IPS-18a (cell line): Measurements from ENCODE around the gene CYB561D1.
"Not testable (repeated sequence)": the region's sequence is repeated elsewhere in the genome, so short reads cannot be mapped to it uniquely, and the experiment has no call there.

Experiments
- H3K27ac ChIP-seq: one replicate; pipeline ENCODE4 v1.5.1; 2013; ENCODE audit warnings: low read length
- H3K27me3 ChIP-seq: one replicate; pipeline ENCODE4 v1.6.1; 2013; ENCODE audit warnings: mild to moderate bottlenecking, low read length; ENCODE audit not compliant: control insufficient read depth, insufficient read depth
- H3K36me3 ChIP-seq: one replicate; pipeline ENCODE4 v1.6.1; 2013; ENCODE audit warnings: low read depth, low read length; ENCODE audit not compliant: control insufficient read depth
- H3K4me1 ChIP-seq: one replicate; pipeline ENCODE4 v1.6.1; 2013; ENCODE audit warnings: low read depth, low read length; ENCODE audit not compliant: control insufficient read depth
- H3K4me3 ChIP-seq: one replicate; pipeline ENCODE4 v1.5.1; 2013; ENCODE audit warnings: low read length
- H3K9ac ChIP-seq: one replicate; pipeline ENCODE4 v1.6.1; 2013; ENCODE audit warnings: mild to moderate bottlenecking, low read length, moderate library complexity
- H3K9me3 ChIP-seq: one replicate; pipeline ENCODE4 v1.6.1; 2013; ENCODE audit warnings: low read depth, low read length; ENCODE audit not compliant: control insufficient read depth

CYB561D1 gene

GRCh38 chr1:109470245-109470644, 23.6 kb upstream of the CYB561D1 start:
- no peaks in the 10 kb centered on the region for H3K36me3 ChIP-seq
- H3K9me3 ChIP-seq: no peaks in the 10 kb centered on the region
- peaks cover 50% of the 10 kb centered on the region for H3K27me3 ChIP-seq
- H3K27ac ChIP-seq: no peak overlapping the region
- H3K4me3 ChIP-seq: no peak overlapping the region
- H3K4me1 ChIP-seq: peaks cover 7% of the 10 kb centered on the region
- no peak overlapping the region for H3K9ac ChIP-seq

DNA sequence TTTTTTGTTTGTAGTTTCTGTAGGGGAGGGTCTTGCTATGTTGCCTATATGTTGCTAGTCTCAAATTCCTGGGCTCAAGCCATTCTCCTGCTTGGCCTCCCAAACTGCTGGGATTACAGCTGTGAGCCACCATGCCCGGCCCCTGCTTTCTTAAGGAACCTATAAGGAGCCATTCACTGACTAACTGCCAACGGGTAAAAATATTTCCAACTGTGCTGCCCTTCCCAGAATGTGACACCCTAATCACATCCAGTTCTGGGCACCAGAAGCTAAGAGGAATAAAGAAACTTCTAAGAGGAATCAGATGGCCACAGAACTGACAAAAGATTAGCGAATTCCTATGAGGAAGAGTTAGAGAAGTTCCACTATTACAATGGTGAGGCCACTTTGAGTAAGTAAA, 21.1 kb upstream of the CYB561D1 start:
- H3K27me3 ChIP-seq: peaks cover 26% of the 10 kb centered on the region

DNA sequence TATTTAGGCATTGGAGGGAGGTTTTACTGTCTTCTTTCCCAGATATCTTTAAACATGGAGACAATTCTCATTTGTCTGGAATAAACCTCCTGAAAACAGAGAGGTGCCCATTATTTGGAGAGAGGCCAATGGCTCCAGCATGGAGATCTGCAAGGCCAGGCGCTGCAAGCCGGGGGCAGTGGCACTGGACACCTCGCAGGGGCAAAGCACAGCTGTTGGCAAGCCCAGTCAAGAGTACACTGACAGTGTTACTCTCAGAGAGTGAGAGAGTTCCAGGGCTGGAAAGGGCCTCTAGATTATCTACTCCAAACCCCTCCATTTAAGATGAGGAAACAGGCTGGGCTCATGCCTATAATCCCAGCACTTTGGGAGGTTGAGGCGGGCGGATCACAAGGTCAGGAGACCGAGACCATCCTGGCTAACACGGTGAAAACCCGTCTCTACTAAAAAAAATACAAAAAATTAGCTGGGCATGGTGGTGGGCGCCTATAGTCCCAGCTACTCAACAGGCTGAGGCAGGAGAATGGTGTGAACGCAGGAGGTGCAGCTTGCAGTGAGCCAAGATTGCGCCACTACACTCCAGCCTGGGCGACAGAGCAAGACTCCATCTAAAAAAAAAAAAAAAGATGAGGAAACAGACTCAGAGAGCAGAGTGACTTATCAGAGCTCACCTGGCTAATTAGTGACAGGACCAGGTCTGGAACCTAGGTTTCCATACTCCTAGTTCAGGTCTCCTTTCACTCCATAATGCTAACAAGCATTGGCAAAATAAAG, 20.4 kb upstream of the CYB561D1 start:
- H3K27me3 ChIP-seq: peaks cover 19% of the 10 kb centered on the region
- not testable (repeated sequence) for H3K4me3 ChIP-seq, H3K36me3 ChIP-seq, H3K27ac ChIP-seq, H3K9me3 ChIP-seq, H3K4me1 ChIP-seq, H3K9ac ChIP-seq

More for the DNA sequence above, 21.1 kb upstream of the CYB561D1 start:
- H3K36me3 ChIP-seq: no peaks in the 10 kb centered on the region
- no peak overlapping the region for H3K9ac ChIP-seq
- no peak overlapping the region for H3K27ac ChIP-seq
- H3K4me1 ChIP-seq: peaks cover 7% of the 10 kb centered on the region
- no peaks in the 10 kb centered on the region for H3K9me3 ChIP-seq
- no peak overlapping the region for H3K4me3 ChIP-seq

- Histone ChIP-seq H3K9ac (no peak overlapping the region), H3K9me3 (no peaks in the 10 kb centered on the region), H3K27ac (no peak overlapping the region), H3K27me3 (peaks cover 13% of the 10 kb centered on the region), H3K4me1 (no peaks in the 10 kb centered on the region), H3K4me3 (no peak overlapping the region), H3K36me3 (no peaks in the 10 kb centered on the region)
Measured at GRCh38 chr1:109474697-109475096, 19.2 kb upstream of the CYB561D1 start.

GRCh38 chr1:109475261-109475660, 18.6 kb upstream of the CYB561D1 start:
- Histone ChIP-seq H3K9me3 (no peaks in the 10 kb centered on the region), H3K4me3 (no peak overlapping the region), H3K27me3 (peaks cover 7% of the 10 kb centered on the region), H3K4me1 (no peaks in the 10 kb centered on the region), H3K9ac (no peak overlapping the region), H3K36me3 (no peaks in the 10 kb centered on the region), H3K27ac (no peak overlapping the region)

DNA sequence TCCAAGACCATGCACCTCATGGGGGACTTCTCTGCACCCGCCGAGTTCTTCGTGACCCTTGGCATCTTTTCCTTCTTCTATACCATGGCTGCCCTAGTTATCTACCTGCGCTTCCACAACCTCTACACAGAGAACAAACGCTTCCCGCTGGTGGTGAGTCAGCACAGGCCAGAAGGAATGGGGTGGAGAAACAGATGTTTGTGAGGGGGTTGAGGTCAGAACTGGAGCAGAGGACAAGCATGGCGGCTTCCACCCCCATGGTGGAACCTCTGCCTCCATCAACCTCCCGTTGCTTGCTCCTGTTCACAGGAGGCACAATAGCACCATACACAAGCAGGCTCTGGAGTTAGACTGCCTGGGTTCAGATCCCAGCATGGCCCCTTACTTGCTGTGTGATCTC, 17.1 kb upstream of the CYB561D1 start:
- Histone ChIP-seq H3K27ac (no peak overlapping the region), H3K9ac (no peak overlapping the region), H3K4me3 (no peak overlapping the region), H3K27me3 (no peaks in the 10 kb centered on the region), H3K36me3 (no peaks in the 10 kb centered on the region), H3K9me3 (no peaks in the 10 kb centered on the region), H3K4me1 (no peaks in the 10 kb centered on the region)

- H3K27me3 ChIP-seq: peaks cover 6% of the 10 kb centered on the region
Measured at GRCh38 chr1:109477821-109478220, 16.1 kb upstream of the CYB561D1 start.

DNA sequence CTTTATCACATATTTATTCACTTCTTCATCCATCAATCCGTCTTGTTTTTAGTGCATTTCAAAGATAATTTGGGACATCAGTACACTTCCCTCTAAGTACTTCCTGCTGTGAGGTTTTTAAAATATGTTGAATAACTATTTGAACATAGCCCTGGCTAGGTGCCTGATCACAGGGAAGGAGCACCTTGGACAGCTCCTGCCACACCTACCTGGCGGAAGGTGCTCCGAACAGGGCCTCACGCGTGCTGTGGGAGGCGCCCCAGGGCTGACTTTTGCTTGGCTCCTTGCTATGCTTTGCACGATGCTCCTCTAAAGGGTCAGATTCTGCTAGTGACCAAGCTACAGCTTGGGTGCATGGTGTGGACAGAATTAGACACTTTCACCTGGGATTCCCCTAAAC, 15.1 kb upstream of the CYB561D1 start:
- Histone ChIP-seq H3K27ac (no peak overlapping the region), H3K4me3 (no peak overlapping the region), H3K4me1 (peaks cover 4% of the 10 kb centered on the region), H3K9ac (no peak overlapping the region), H3K36me3 (no peaks in the 10 kb centered on the region), H3K27me3 (peaks cover 6% of the 10 kb centered on the region), H3K9me3 (no peaks in the 10 kb centered on the region)

More at GRCh38 chr1:109477821-109478220, 16.1 kb upstream of the CYB561D1 start:
- H3K4me3 ChIP-seq: no peak overlapping the region
- no peaks in the 10 kb centered on the region for H3K9me3 ChIP-seq
- H3K27ac ChIP-seq: no peak overlapping the region
- no peak overlapping the region for H3K9ac ChIP-seq
- no peaks in the 10 kb centered on the region for H3K36me3 ChIP-seq
- H3K4me1 ChIP-seq: peaks cover under 1% of the 10 kb centered on the region

GRCh38 chr1:109479311-109479710, 14.6 kb upstream of the CYB561D1 start:
- H3K4me1 ChIP-seq: peaks cover 4% of the 10 kb centered on the region
- no peak overlapping the region for H3K4me3 ChIP-seq
- H3K9ac ChIP-seq: no peak overlapping the region
- H3K27ac ChIP-seq: no peak overlapping the region
- no peaks in the 10 kb centered on the region for H3K9me3 ChIP-seq
- peaks cover 6% of the 10 kb centered on the region for H3K27me3 ChIP-seq
- no peaks in the 10 kb centered on the region for H3K36me3 ChIP-seq

GRCh38 chr1:109479901-109480300, 14.0 kb upstream of the CYB561D1 start:
- no peaks in the 10 kb centered on the region for H3K9me3 ChIP-seq
- no peak overlapping the region for H3K9ac ChIP-seq
- H3K4me1 ChIP-seq: peaks cover 4% of the 10 kb centered on the region
- no peak overlapping the region for H3K27ac ChIP-seq
- H3K27me3 ChIP-seq: peaks cover 6% of the 10 kb centered on the region
- H3K4me3 ChIP-seq: no peak overlapping the region
- H3K36me3 ChIP-seq: no peaks in the 10 kb centered on the region

DNA sequence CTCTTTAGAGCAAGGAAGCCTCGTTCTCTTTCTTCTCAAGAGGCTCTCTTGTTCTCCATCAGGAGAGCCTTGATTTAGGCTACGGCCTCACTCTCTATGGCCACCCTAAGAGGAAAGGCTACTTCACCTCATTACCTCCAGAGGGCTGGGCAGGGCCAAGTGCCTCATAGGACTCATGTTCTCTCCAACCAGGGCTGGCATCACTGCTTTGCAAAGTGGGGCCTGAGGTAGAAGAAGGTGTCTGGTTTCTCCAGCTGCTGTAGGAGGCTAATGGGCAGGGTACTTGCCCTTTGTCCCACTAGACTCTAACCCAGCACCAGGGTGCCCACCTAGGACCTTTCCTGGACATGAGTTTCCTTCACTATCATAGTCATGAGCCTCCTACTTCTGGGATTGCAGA, 12.2 kb upstream of the CYB561D1 start:
- H3K4me3 ChIP-seq: no peak overlapping the region
- H3K9ac ChIP-seq: no peak overlapping the region
- H3K27me3 ChIP-seq: peaks cover 6% of the 10 kb centered on the region
- H3K27ac ChIP-seq: no peak overlapping the region
- H3K4me1 ChIP-seq: peaks cover 10% of the 10 kb centered on the region
- no peaks in the 10 kb centered on the region for H3K36me3 ChIP-seq
- no peaks in the 10 kb centered on the region for H3K9me3 ChIP-seq

GRCh38 chr1:109482242-109482641, 11.7 kb upstream of the CYB561D1 start:
- H3K4me1 ChIP-seq: peaks cover 10% of the 10 kb centered on the region
- H3K4me3 ChIP-seq: no peak overlapping the region
- H3K9me3 ChIP-seq: no peaks in the 10 kb centered on the region
- peaks cover 6% of the 10 kb centered on the region for H3K27me3 ChIP-seq
- H3K27ac ChIP-seq: no peak overlapping the region
- H3K36me3 ChIP-seq: no peaks in the 10 kb centered on the region
- no peak overlapping the region for H3K9ac ChIP-seq
